SKM-1 (cell line): ENCODE results near the gene RAD52.
A peak's percentile ranks its signal among the peaks of the same experiment; 100 is the strongest.

Source experiments
- DNase-seq: peaks from one replicate; lab custom pipeline; 2025; ENCODE audit not compliant: unreplicated experiment; lab: John Stamatoyannopoulos, UW

Gene RAD52

DNA sequence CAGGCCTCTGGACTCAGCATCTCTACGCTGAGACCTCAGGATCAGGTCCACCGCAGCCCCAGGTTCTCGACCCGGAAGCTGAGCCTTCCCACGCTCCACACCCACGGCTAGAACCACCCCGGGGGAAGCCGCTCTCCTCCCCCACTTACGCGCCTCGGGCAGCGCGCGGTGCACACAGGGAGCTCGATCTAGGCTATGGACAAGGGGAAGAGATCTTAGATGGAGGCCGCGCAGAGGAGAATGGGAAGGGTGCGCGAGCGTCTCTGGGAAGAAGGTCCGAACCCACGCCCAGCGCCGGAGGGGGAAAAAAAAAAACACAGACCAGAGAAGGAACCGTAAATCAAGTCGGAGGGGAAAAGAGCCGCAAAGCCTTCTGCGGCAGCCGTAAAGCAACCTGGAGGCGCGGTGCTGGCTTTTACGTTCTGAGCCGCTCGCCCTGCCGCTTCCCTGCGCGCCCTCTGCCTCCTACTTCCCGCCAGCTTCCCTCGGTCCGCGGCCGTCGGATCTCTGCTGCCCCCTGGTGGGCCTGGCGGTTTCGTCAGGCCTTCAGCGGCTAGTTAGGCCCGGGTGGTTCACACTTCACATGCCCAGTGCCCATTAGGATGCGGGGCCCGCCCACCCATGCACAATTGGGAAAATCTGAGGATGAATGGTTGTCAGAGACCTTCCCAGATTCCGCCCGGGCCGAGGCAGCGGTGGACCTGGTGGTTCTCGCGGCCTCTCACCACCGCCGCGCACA, at the start of gene RAD52:
Gene RAD52 (minus strand): TSS at position 242 of the 739 bp plus-strand sequence. CDS start 16,636 bp downstream, outside the sequence.
- DNase-seq = peak; percentile 81

- DNase-seq = no peak
Measured at GRCh38 chr12:998020-998874, 48.8 kb upstream of the RAD52 start.

GRCh38 chr12:997505-997904, 48.0 kb upstream of the RAD52 start:
- no peak for DNase-seq

DNA sequence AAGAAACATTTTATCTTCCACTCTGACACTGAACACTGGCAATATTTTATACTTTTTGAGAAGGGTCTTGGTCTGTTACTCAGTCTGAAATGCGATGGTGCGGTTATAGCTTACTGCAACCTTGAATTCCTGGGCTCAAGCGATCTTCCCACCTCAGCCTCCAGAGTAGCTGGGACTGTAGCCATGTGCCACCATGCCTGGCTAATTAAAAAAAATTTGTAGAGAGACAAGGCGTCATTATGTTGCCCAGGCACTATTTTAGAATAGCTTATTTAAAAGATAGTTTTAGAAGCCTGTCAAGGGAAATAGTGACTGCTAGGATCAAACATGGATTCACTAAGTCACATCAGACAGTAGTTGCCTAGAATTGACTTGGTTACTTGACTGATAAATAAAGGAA, 47.4 kb upstream of the RAD52 start:
- no peak for DNase-seq

DNA sequence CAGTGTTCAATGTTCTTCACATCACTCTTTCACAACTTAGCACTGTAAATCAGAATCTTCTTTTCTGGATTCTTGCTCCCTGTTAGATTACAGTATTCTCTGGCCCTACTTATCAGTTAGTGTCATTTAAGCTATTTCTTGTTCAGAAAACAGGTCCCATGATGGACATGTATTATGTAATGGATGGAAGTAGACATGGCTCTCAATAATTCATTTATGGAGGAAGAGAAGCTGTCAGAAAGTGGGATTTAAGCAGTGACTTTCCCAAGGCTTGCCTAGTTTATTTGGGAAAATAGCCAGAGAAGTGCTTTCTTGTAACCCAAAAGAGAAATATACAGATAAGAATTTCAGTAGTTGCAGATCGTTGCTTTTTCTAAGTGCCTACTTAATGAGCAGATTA, 43.2 kb upstream of the RAD52 start:
- no peak for DNase-seq

- no peak for DNase-seq
Measured at GRCh38 chr12:991350-992333, 42.1 kb upstream of the RAD52 start.

GRCh38 chr12:990661-991349, 41.3 kb upstream of the RAD52 start, which contains the start of gene ERC1:
Gene ERC1, plus strand, starts transcription at chr12:991223. Its CDS starts 36,681 bp downstream, at chr12:1027904.
- DNase-seq = no peak

DNA sequence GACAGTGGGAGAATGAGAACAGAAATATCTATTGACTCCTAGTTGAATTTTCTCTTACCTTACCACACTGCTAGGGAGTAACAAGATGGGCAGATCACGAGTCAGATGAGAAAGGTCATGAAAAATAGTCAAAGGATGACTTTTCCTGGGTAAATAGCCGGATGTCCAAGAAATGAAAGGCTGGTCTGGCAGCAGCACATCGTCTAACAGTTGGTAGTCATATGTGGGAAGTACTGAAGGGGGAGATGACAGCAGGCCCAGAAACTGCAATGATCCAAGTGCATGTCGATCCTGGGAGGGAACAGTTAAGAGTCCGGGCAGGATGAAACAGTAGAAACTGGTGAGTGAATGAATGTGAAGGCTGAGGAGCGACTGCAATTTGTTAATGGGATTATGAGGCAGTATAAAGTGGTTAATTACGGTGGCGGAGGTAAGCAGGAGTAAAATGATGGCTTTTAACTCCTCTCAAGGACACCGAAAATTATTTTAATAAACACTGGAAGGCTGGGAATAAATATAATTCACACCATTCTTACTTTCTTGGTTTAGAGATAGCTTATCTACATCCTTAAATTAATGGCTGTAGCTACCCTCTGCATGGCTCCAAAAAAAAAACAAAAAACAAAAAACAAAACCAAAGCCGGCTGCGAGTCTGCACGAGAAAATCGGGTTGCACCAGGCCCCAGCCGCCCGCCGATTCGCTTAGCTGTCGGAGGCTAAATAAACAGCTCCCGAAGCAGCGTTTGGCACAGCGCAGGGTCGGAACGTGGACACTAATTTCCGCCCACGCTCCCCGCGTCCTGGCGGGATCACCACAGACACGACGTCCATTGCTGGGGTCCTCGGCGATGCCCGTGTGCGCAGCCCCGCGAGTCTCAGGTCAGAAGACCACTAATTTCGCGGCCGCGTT, 40.5 kb upstream of the RAD52 start:
- DNase-seq = no peak

GRCh38 chr12:989051-989450, 39.6 kb upstream of the RAD52 start:
- DNase-seq = no peak

- DNase-seq = no peak
Measured at GRCh38 chr12:988646-989045, 39.2 kb upstream of the RAD52 start.

- no peak for DNase-seq
Measured at GRCh38 chr12:981961-982360, 32.5 kb upstream of the RAD52 start.

GRCh38 chr12:981176-981828, 31.8 kb upstream of the RAD52 start:
- no peak for DNase-seq

DNA sequence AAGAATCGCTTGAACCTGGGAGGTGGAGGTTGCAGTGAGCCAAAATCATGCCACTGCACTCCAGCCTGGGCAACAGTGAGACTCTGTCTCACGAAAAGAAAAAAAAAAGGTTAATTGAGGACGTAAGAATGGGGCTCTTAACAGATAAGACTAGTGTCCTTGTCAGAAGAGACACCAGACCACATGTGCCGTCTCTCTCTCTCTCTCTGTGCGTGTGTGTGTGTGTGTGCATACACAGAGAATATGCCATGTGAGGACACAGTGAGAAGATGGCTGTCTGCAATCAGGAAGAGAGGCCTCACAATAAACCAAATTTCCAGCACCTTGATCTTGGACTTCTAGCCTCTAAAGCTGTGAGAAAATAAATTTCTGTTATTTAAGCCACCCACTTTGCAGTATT, 29.9 kb upstream of the RAD52 start:
- no peak for DNase-seq

DNA sequence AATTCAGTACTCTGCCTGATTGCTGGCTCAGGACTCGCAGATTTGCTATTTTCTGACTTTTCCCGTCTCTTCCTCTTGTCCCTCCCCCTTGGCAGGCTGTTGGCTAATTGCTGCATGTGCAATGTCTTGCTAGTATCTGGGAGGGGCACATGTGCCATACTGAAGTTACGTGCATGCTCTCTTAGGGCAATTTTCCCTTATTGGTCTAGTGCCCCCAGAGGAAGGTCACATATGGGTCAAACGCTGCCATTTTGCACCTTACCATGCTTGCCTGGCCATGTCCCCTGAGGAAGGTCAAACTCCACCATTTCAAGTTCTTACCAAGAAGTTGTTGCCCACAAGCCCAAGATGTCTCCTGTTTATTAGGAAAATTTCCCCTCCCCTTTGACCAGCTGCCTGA, 27.7 kb upstream of the RAD52 start:
- no peak for DNase-seq

GRCh38 chr12:976644-977043, 27.1 kb upstream of the RAD52 start:
- DNase-seq = no peak

- no peak for DNase-seq
Measured at GRCh38 chr12:974271-974862, 24.9 kb upstream of the RAD52 start.

DNA sequence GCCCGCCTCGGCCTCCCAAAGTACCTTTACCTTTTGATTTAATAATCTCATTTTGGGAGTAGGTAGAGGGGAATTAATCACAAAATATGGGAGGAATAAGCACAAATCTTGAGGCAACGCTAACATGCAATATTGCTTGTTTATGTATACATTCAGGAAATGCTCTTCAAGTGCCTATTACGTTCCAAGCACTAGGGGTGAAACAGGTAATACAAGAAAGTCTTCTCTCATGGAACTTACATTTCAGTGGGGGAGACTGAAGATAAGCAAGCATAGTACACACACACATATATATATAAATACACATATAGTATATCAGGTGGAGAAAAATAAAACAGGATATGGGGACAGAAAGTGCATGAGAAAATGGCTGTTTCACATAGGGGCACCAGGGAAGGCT, 22.5 kb upstream of the RAD52 start:
- no peak for DNase-seq

- no peak for DNase-seq
Measured at GRCh38 chr12:969821-970220, 20.3 kb upstream of the RAD52 start.
